ENCODE measurements around the gene PHYKPL.

GRCh38 chr5:178223828-178224335 lies 8.7 kb downstream of the PHYKPL start:
- no peak for TF ChIP-seq POLR2A (IDR thresholded peaks at IDR 0.05; ENCODE audit: low read depth, low read length)
- no peak for TF ChIP-seq POLR2AphosphoS5 (IDR thresholded peaks at IDR 0.05; ENCODE audit: low read depth, low read length)
- no peak for TF ChIP-seq TAF1 (IDR thresholded peaks at IDR 0.05; ENCODE audit: low read depth, low read length)

Data from GM12891 (cell line).